ENCODE measurements around the gene CREB5. TPM values are rescaled to one million over a fixed set of nuclear protein-coding genes. Genes with fewer than 3 reads are reported as not detected.

Gene CREB5
- polyA plus RNA-seq, 1 donor from 2014 or later, result 1.3 TPM

GRCh38 chr7:28739128-28739527 lies 326.8 kb downstream of the CREB5 start:
- Mint-ChIP-seq H3K27me3 (peaks cover 2% of the 10 kb centered on the region), H3K4me3 (no peak overlapping the region), H3K36me3 (no peaks in the 10 kb centered on the region)

GRCh38 chr7:28739826-28740225 lies 327.5 kb downstream of the CREB5 start:
- no peaks in the 10 kb centered on the region for H3K36me3 Mint-ChIP-seq
- no peaks in the 10 kb centered on the region for H3K4me1 Mint-ChIP-seq
- no peaks in the 10 kb centered on the region for H3K9me3 Mint-ChIP-seq
- H3K4me3 Mint-ChIP-seq, result no peak overlapping the region
- peaks cover 2% of the 10 kb centered on the region for H3K27me3 Mint-ChIP-seq
- H3K27ac Mint-ChIP-seq, result no peak overlapping the region

More at GRCh38 chr7:28739128-28739527, 326.8 kb downstream of the CREB5 start:
- H3K9me3 Mint-ChIP-seq, result no peaks in the 10 kb centered on the region
- H3K4me1 Mint-ChIP-seq, result no peaks in the 10 kb centered on the region
- peak overlapping the region in 1 of 3 donors; percentile 57 for H3K27ac Mint-ChIP-seq

GRCh38 chr7:28744951-28745350 lies 332.6 kb downstream of the CREB5 start:
- Mint-ChIP-seq H3K4me3 (no peak overlapping the region), H3K27ac (no peak overlapping the region), H3K27me3 (peaks cover 4% of the 10 kb centered on the region), H3K36me3 (no peaks in the 10 kb centered on the region), H3K4me1 (peaks cover 0 to 3% (median 0%) of the 10 kb centered on the region in 3 donors), H3K9me3 (no peaks in the 10 kb centered on the region)

GRCh38 chr7:28745351-28745750 lies 333.0 kb downstream of the CREB5 start:
- Mint-ChIP-seq H3K27ac (no peak overlapping the region), H3K27me3 (peaks cover 4% of the 10 kb centered on the region), H3K9me3 (no peaks in the 10 kb centered on the region), H3K36me3 (no peaks in the 10 kb centered on the region), H3K4me3 (no peak overlapping the region), H3K4me1 (peaks cover 0 to 3% (median 0%) of the 10 kb centered on the region in 3 donors)

- Mint-ChIP-seq H3K27ac (no peak overlapping the region), H3K9me3 (no peaks in the 10 kb centered on the region), H3K36me3 (no peaks in the 10 kb centered on the region), H3K27me3 (peaks cover 4% of the 10 kb centered on the region), H3K4me1 (peaks cover 0 to 3% (median 0%) of the 10 kb centered on the region in 3 donors), H3K4me3 (no peak overlapping the region)
These were observed 335.1 kb downstream of the CREB5 start for GRCh38 chr7:28747404-28747803.

- Mint-ChIP-seq H3K36me3 (no peaks in the 10 kb centered on the region), H3K27ac (no peak overlapping the region), H3K4me1 (peaks cover 0 to 3% (median 0%) of the 10 kb centered on the region in 3 donors), H3K4me3 (no peak overlapping the region), H3K27me3 (peaks cover 4% of the 10 kb centered on the region), H3K9me3 (no peaks in the 10 kb centered on the region)
These were observed 335.5 kb downstream of the CREB5 start for GRCh38 chr7:28747854-28748253.

GRCh38 chr7:28748346-28748745 lies 336.0 kb downstream of the CREB5 start:
- Mint-ChIP-seq H3K36me3 (no peaks in the 10 kb centered on the region), H3K27ac (no peak overlapping the region), H3K27me3 (peaks cover 4% of the 10 kb centered on the region), H3K4me1 (peaks cover 0 to 3% (median 0%) of the 10 kb centered on the region in 3 donors), H3K4me3 (no peak overlapping the region), H3K9me3 (no peaks in the 10 kb centered on the region)

GRCh38 chr7:28748933-28749584 lies 336.7 kb downstream of the CREB5 start:
- Mint-ChIP-seq H3K4me1 (peaks cover 0 to 3% (median 0%) of the 10 kb centered on the region in 3 donors), H3K36me3 (no peaks in the 10 kb centered on the region), H3K9me3 (no peaks in the 10 kb centered on the region), H3K27ac (no peak overlapping the region), H3K4me3 (no peak overlapping the region), H3K27me3 (peaks cover 4% of the 10 kb centered on the region)

- Mint-ChIP-seq H3K9me3 (no peaks in the 10 kb centered on the region), H3K27me3 (peaks cover 4% of the 10 kb centered on the region), H3K4me1 (peaks cover 0 to 3% (median 0%) of the 10 kb centered on the region in 3 donors), H3K4me3 (no peak overlapping the region), H3K27ac (no peak overlapping the region), H3K36me3 (no peaks in the 10 kb centered on the region)
These were observed 337.3 kb downstream of the CREB5 start for GRCh38 chr7:28749638-28750037.

GRCh38 chr7:28750981-28751380 lies 338.7 kb downstream of the CREB5 start:
- Mint-ChIP-seq H3K27ac (no peak overlapping the region), H3K4me3 (no peak overlapping the region), H3K36me3 (no peaks in the 10 kb centered on the region), H3K9me3 (no peaks in the 10 kb centered on the region), H3K27me3 (peaks cover 4% of the 10 kb centered on the region), H3K4me1 (peaks cover 0 to 3% (median 0%) of the 10 kb centered on the region in 3 donors)

GRCh38 chr7:28753613-28754012 lies 341.3 kb downstream of the CREB5 start:
- H3K36me3 Mint-ChIP-seq, result no peaks in the 10 kb centered on the region
- no peaks in the 10 kb centered on the region for H3K9me3 Mint-ChIP-seq
- no peak overlapping the region for H3K27ac Mint-ChIP-seq
- H3K4me1 Mint-ChIP-seq, result peaks cover 0 to 3% (median 0%) of the 10 kb centered on the region in 3 donors
- no peaks in the 10 kb centered on the region for H3K27me3 Mint-ChIP-seq
- H3K4me3 Mint-ChIP-seq, result no peak overlapping the region

- Mint-ChIP-seq H3K9me3 (no peaks in the 10 kb centered on the region), H3K36me3 (no peaks in the 10 kb centered on the region), H3K4me3 (no peak overlapping the region), H3K27ac (no peak overlapping the region), H3K4me1 (peaks cover 0 to 3% (median 0%) of the 10 kb centered on the region in 3 donors), H3K27me3 (no peaks in the 10 kb centered on the region)
These were observed 341.7 kb downstream of the CREB5 start for GRCh38 chr7:28754027-28754426.

GRCh38 chr7:28754447-28754846 lies 342.1 kb downstream of the CREB5 start:
- Mint-ChIP-seq H3K9me3 (no peaks in the 10 kb centered on the region), H3K27me3 (no peaks in the 10 kb centered on the region), H3K4me1 (no peaks in the 10 kb centered on the region), H3K27ac (no peak overlapping the region), H3K4me3 (no peak overlapping the region), H3K36me3 (no peaks in the 10 kb centered on the region)

GRCh38 chr7:28755255-28755654 lies 342.9 kb downstream of the CREB5 start:
- Mint-ChIP-seq H3K36me3 (no peaks in the 10 kb centered on the region), H3K4me1 (no peaks in the 10 kb centered on the region), H3K27ac (no peak overlapping the region), H3K4me3 (no peak overlapping the region), H3K27me3 (peaks cover 1% of the 10 kb centered on the region), H3K9me3 (no peaks in the 10 kb centered on the region)

GRCh38 chr7:28758186-28758585 lies 345.9 kb downstream of the CREB5 start:
- no peak overlapping the region for H3K27ac Mint-ChIP-seq
- peaks cover 3% of the 10 kb centered on the region for H3K27me3 Mint-ChIP-seq
- H3K9me3 Mint-ChIP-seq, result no peaks in the 10 kb centered on the region
- H3K4me1 Mint-ChIP-seq, result no peaks in the 10 kb centered on the region
- no peaks in the 10 kb centered on the region for H3K36me3 Mint-ChIP-seq
- no peak overlapping the region for H3K4me3 Mint-ChIP-seq

GRCh38 chr7:28759475-28759971 lies 347.2 kb downstream of the CREB5 start:
- no peak overlapping the region for H3K27ac Mint-ChIP-seq
- H3K9me3 Mint-ChIP-seq, result no peaks in the 10 kb centered on the region
- H3K4me1 Mint-ChIP-seq, result no peaks in the 10 kb centered on the region
- H3K36me3 Mint-ChIP-seq, result no peaks in the 10 kb centered on the region
- H3K4me3 Mint-ChIP-seq, result no peak overlapping the region
- H3K27me3 Mint-ChIP-seq, result peaks cover 3% of the 10 kb centered on the region
